ENCODE results near the gene KLF16.

The KLF16 gene

GRCh38 chr19:1871140-1871597, 7.8 kb upstream of the KLF16 start:
- no peak overlapping the region for H3K4me3 ChIP-seq (ENCODE audit: low read depth, low read length)

GRCh38 chr19:1868971-1869370, 5.6 kb upstream of the KLF16 start:
- H3K4me3 ChIP-seq (ENCODE audit: low read depth, low read length): no peak overlapping the region

DNA sequence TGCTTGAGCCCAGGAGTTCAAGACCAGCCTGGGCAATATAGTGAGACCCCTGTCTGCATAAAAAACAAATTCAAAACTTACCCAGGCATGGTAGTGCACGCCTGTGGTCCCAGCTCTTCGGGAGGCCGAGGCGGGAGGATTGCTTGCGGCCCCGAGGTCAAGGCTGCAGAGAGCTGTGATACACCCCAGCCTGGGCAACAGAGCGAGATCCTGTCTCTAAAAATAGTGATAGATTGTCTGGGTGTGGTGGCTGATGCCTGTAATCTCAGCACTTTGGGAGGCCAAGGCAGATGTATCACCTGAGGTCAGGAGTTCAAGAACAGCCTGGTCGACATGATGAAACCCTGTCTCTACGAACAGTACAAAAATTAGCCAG, 4.0 kb upstream of the KLF16 start:
- H3K4me3 ChIP-seq (ENCODE audit: low read depth, low read length): no peak overlapping the region

GRCh38 chr19:1866693-1867348, 3.4 kb upstream of the KLF16 start:
- H3K4me3 ChIP-seq (ENCODE audit: low read depth, low read length): no peak overlapping the region

DNA sequence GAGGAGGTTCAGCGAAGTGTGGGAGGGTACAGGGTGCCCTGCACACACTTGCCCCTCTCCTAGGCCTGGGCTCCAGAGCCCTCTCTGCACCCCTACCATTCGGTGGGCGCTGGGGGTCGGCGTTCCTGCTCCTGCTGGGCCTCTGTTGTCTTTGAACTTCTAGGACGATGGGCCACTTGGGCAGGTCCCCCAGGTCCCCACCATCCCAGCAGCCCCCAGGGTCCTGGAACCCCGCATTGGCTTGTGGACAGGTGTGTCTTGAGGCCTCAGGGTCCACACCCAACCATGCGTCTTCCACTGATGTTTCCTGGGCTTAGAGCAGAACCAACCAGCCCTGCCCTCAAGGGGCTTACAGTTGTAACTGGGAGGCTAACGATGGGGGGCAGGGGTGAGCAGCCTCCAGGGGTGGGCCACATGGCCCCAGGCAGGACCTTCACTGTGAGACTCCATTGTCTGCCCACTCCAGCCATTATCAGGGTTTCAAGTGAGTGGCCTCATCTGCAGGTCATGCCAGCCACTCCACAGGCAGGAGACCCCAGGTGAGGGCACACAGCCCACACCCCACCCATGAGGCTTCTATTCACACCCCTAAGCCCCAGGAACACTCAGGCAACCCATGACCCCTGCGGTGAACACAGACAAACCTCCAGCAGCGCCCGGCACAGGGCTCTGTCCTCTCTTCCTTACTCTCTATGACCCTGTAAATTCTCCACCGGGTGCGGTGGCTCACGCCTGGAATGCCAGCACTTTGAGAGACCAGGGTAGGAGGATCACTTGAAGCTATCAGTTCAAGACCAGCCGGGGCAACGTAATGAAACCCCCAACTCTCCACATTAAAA, 2.0 kb upstream of the KLF16 start:
- no peak overlapping the region for H3K4me3 ChIP-seq (ENCODE audit: low read depth, low read length)

DNA sequence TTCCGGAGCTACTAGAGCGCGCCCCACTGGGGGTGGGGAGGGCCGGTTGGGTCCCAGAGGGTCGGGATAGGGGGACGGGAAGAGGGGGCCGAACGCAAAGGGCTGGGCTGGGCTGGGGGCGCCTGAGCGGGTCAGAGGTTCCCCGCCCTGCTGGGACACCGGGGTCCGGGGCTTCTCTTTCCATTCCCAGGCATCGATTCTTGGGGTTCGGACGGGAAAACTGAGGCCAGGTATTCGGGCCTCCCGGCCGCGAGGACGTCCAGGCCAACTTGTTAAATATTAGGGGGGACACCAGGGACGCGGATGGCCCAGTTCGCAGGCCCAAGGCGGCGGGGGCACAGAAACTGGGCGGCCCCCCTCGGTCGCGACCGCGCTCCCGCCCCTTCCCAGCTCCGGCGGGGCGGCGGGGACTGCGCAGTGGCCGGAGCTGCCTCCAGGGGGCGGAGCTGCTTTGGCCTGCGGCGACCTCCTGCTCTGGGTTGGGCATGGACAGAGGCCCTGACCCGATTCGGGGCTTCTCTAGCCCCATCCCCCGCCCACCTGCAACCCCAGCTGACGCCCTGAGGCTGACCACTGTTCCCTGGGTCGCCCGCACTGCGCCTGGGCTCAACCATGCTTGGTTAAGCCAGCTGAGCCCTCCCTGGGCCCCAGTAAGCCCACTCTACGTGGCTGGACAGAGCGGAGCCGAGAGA, 1.2 kb upstream of the KLF16 start:
- peak overlapping the region; percentile 61 for H3K4me3 ChIP-seq (ENCODE audit: low read depth, low read length)

- peak overlapping the region; percentile 61 for H3K4me3 ChIP-seq (ENCODE audit: low read depth, low read length)
Measured at GRCh38 chr19:1863638-1864479, 480 bp upstream of the KLF16 start.

- peak overlapping the region; percentile 62 for H3K4me3 ChIP-seq (ENCODE audit: low read depth, low read length)
Measured at GRCh38 chr19:1862424-1863327, 703 bp downstream of the KLF16 start.

DNA sequence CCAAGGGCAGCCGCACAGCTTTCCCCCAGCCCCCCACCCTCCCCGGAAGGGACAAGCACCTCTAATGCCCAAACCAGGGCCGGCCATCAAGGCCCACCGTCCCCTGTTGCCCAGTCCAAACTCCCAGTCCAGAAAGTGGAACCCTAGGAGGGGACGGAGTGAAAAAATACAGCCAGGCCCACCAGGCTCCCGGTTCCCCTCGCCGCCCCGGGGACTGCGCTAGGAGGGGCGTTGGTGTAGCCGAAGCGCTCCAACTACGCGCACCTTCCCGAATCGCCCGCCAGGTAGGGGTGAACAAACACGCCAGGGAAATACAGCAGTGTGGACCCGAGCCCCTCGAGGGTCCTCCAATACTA, 1.3 kb downstream of the KLF16 start:
- H3K4me3 ChIP-seq (ENCODE audit: low read depth, low read length): peak overlapping the region; percentile 62

DNA sequence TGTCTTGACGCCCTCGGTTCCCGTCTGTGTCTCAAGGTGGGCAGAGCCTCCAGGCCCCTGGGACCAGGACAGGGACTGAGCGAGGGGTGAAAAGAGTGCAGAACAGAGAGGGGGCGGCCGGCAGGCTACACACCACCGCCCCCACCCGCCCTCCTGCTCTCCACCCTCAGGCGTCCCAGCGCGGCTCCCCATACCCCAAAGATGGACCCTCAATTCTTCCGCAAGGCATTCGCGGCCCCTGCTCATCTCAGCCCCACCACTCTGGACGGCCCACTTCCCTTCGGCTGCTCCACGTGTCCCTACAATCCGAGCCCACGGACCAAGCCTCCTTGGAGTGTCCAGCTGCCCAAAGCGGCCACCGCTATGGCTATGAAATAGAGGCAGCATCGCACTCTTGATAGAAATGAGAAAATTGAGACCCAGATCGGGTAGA, 1.8 kb downstream of the KLF16 start:
- H3K4me3 ChIP-seq (ENCODE audit: low read depth, low read length): peak overlapping the region; percentile 62

DNA sequence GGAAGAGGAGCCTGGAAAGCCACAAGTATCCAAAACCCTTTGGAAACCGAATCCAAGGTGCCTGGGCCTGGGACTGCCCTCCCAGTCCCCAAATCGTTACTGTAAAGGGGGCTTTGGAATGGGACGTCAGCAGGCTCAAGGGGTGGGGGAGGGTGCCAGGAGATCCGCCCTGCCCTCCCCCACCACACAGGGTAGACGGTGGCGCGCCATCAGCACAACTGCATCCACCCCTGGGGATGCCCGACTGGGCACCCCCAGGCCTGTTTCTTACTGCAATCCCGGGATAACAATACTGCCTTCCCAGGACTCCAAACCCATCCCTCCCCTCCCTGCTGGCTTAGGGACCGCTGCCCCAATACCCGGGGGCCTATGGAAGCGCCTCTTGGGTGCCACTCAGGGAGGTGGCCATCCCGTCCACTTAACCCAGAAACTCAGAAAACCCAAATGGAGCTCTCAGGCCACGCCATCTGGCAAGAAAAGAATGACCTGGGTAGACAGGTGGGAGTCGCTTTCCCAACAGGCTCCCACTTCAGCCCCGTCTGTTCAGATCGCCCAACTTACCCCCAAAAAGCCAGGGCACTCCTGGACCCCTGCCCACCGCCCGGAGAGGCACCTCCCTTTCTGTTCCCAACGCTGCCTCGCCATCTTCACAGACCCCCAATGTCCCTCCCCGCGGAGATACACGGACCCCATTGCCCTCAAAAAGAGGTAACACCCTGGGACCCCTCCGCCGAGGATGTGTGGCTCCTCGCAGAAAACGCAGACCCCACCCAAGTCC, 2.4 kb downstream of the KLF16 start:
- H3K4me3 ChIP-seq (ENCODE audit: low read depth, low read length): peak overlapping the region; percentile 62

DNA sequence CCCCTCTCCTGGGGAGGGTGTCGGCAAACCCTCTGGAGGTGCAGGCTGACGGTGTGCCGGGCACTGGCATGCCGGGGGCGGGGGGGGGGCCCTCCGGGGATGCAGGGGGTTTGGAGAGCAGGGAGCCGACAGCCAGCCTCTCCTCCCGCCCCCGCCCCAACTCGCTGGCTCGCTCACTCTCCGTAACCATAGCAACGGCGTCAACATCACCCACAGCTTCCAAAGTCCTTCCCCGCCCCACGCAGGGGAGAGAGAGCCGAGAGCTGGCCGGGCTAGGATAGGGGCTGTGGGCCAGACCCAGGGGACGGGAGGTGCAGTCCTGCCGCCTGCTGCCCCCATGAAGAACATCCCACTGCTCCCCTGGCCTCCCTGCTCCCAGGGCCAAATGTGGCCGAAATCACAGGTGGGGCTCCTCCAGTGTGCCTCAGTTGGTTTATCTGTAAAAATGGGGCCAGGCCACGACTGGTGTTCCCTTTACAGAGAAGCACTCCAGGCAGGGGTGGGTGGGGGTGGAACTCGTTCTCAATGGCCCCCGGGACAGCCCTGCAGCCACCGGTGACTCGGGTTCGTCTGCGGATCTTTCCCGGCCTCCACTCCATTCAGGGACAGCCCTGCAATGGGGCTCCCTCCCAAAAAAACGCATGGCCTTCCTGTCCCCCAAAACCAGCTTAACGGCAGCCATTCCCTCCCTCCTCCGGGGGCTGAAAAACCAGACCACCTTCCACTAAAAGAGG, 3.2 kb downstream of the KLF16 start:
- peak overlapping the region; percentile 1 for H3K4me3 ChIP-seq (ENCODE audit: low read depth, low read length)

DNA sequence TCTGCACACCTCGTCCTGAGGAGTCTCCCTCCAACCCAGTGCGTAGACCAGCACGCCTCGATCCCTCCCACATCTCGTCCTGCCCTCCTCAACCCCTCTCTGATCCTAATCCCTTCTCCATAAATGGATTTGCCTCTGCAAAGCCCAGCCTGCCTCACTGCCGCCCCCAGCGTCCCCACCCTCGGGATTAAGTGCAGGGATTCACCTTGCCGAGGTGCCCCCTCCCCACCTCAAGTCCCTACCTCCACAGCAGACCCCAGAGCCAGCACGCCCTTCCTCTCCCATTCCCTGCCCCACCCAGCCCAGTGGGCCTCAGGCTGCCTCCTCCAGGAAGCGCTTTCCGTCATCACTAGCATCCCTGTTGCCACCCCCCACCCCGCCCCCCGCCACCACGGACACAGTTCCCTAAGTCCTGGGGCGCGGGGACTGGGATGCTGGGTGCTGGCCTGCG, 4.0 kb downstream of the KLF16 start:
- no peak overlapping the region for H3K4me3 ChIP-seq (ENCODE audit: low read depth, low read length)

DNA sequence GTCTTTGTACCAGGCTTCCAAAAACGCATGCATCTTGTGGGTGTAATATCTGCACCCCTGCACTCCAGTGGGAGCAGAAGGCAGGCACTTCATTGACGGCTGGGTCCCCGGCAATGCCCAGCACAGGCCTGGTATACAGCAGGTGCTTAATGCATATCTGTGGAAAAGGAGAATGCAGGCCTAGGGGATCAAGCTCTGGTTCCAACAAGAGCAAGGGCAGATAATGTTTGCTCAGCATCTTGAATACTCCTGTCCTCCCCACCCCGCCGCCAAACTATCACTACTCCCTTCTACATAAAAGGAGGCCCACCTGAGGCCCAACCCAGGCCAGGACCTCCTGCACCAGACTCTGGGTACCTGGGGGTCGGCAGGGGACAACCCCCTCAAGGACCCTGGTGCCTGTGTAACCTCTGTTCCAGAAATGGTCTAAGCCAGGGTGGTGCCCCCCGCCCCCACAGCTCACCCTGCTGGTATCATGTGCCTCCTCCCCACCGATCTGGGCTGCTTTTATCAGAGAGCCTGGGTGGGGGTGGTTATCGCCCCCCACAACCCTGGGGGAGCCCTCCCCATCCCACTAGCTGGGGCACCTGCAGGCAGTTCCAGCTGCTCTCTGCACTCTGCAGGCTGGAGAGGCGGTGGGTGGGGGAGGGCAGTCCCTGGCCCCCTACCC, 4.8 kb downstream of the KLF16 start:
- H3K4me3 ChIP-seq (ENCODE audit: low read depth, low read length): no peak overlapping the region

GRCh38 chr19:1857648-1858326, 5.6 kb downstream of the KLF16 start:
- peak overlapping the region; percentile 27 for H3K4me3 ChIP-seq (ENCODE audit: low read depth, low read length)

DNA sequence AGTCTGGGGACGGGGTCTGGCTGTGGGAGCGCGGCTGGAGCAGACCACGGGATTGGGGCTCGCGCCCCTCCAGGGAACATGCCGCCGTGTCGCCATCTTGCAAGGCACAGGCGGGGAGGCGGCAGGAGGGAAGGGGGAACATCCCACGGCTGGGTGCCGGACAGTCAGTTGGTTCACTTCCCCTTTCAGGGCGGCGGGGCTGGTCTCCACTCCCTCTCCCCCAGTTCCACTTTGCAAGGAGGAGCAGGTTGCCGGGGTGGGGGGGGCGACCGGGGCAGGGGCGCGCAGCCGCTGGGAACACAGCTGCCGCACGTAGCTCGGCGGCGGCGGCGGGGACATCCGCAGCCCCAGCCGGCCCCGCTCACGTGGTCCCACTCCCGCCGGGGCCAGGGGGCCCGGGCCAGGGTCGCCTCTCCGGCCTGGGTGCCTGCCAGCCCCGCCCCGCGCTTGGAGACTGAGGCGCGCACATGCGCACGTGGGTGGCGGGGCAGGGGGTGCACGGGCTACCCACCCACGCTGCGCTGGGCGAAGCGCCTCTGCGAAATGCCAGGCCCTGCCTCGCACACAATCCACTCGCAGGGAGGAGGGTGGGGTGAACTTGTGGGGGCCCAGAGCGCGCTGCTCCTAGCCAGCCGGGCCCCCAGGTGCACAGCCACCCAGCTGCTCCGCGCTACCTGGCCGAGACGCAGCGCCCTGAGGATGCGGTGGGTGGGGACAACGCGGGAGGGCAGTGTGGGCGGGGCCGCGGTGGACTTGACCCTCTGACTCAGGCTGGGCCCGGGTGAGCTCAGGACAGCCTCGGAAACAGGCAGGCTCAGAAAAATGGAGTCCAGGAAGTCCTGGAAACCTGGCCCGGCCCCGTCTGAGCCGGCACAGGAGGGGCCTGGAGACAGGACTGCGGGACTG, 6.4 kb downstream of the KLF16 start:
- peak overlapping the region; percentile 27 for H3K4me3 ChIP-seq (ENCODE audit: low read depth, low read length)
